Natural killer cell (primary cell): ENCODE measurements around the gene SLC40A1. TPM values are rescaled to one million over a fixed set of nuclear protein-coding genes. Genes with fewer than 3 reads are reported as not detected.

Experiments used
- ATAC-seq, 3 donors: fragments of 150-1000 bp in 2 of 3; fragments of 200-7000 bp in 1 of 3; cut with Tn5 transposase; 1 replicate in 1 of 3; 2 replicates in 2 of 3; pipeline ENCODE4 v1.10.0; 2021; ENCODE audit warnings: mild to moderate bottlenecking in 2 of 3, moderate library complexity in 2 of 3
- DNase-seq, 2 donors: peaks; one replicate each; pipeline versions ENCODE4 v3.0.0 to v3.0.0-alpha.2; 2013 to 2021; ENCODE audit warnings: mixed read lengths in 1 of 2
- H3K27ac ChIP-seq: one replicate; pipeline ENCODE4 v1.5.1; 2013; ENCODE audit warnings: mild to moderate bottlenecking, low read length
- H3K27me3 ChIP-seq: one replicate; pipeline ENCODE4 v1.6.1; 2013; ENCODE audit warnings: low read length; ENCODE audit not compliant: control insufficient read depth, insufficient read depth
- H3K36me3 ChIP-seq: one replicate; pipeline ENCODE4 v1.6.1; 2013; ENCODE audit warnings: low read length; ENCODE audit not compliant: control insufficient read depth, insufficient read depth
- H3K4me1 ChIP-seq: one replicate; pipeline ENCODE4 v1.6.1; 2013; ENCODE audit warnings: low read length; ENCODE audit not compliant: control insufficient read depth, insufficient read depth
- H3K4me3 ChIP-seq: one replicate; pipeline ENCODE4 v1.5.1; 2013; ENCODE audit warnings: low read length
- H3K9me3 ChIP-seq: one replicate; pipeline ENCODE4 v1.6.1; 2013; ENCODE audit warnings: low read length; ENCODE audit not compliant: control insufficient read depth, insufficient read depth
- H3K27ac Mint-ChIP-seq, 2 donors: one replicate each; pipeline ENCODE4 v1.8.0; 2022; ENCODE audit warnings: mild to moderate bottlenecking in 2 of 2, mixed read lengths in 2 of 2, moderate library complexity in 1 of 2
- H3K27me3 Mint-ChIP-seq, 2 donors: one replicate each; pipeline ENCODE4 v1.8.0; 2022; ENCODE audit warnings: low read depth in 2 of 2, mixed read lengths in 2 of 2
- H3K36me3 Mint-ChIP-seq: one replicate; pipeline ENCODE4 v1.8.0; 2022; ENCODE audit warnings: mixed read lengths
- H3K4me1 Mint-ChIP-seq, 2 donors: one replicate each; pipeline ENCODE4 v1.8.0; 2022; ENCODE audit warnings: mixed read lengths in 2 of 2
- H3K4me3 Mint-ChIP-seq: one replicate; pipeline ENCODE4 v1.8.0; 2022; ENCODE audit warnings: mild to moderate bottlenecking, moderate library complexity, mixed read lengths
- H3K9me3 Mint-ChIP-seq, 2 donors: one replicate each; pipeline ENCODE4 v1.8.0; 2022; ENCODE audit warnings: mixed read lengths in 2 of 2
- WGBS: methylation state at CpG from one replicate; pipeline ENCODE4 v1.1.7; 2013; ENCODE audit warnings: missing lambda C conversion rate; ENCODE audit not compliant: insufficient coverage; 5-methylcytosine and 5-hydroxymethylcytosine counted together
- intact Hi-C: fragments of 100-400 bp; cut with micrococcal nuclease; formaldehyde crosslinking; loops from one replicate; pipeline ENCODE4 v1.14.2; 2022
- total RNA-seq, 4 donors: library from RNA; stranded (reverse); fragments of 120-200 nt in 1 of 4; gene quantifications; one replicate each; pipeline versions ENCODE4 v1.2.3 to v1.2.4, GENCODE V29; 2013 to 2022
- TF ChIP-seq, protein P1 (sequence below): fragments of 200-600 bp; IDR thresholded peaks from one replicate; pipeline ENCODE4 v1.8.0; 2022; ENCODE audit warnings: antibody characterized with exemption

Gene SLC40A1
- total RNA-seq, 3 donors from 2014 or later (not counting 1 experiment from before 2014, with no cell fraction given) = 1.8 to 5.2 (median 4.4) TPM

DNA sequence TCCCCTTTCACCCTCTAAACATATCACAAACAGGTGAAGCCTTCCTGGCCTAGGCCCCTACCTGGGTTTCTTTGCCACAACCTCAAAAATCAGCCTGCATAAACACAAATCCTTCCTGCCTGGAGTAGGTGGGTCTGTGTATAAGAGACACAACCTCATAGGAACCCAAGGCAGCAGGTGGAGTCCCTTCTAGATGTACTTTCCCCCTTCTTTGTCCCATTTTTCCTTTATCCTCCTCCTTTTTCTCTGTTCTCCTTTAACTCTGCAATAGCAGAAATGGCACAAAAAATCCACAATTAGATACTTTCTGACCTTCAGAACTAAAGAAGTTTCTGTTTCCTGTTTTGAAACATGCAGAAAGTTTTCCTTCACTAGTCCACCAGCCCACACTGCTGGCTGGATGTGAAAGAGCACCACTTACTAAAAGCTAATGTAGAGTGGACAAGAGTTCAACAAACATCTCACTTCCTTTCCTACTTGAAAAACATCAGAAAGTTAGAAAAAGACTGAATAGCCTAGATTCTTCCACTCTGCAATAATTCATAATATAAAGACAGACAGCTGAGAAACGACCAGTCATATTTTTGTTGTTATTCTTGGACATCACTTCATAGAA, 11.2 kb downstream of the SLC40A1 start:
- DNase-seq (no peak), ATAC-seq (no peak)
- Mint-ChIP-seq H3K4me1 (peaks cover 0 to 5% of the 10 kb centered on the region in 2 donors), H3K4me3 (no peak overlapping the region), H3K27ac (no peak overlapping the region), H3K9me3 (no peaks in the 10 kb centered on the region), H3K27me3 (peaks cover 5 to 6% of the 10 kb centered on the region in 2 donors), H3K36me3 (no peaks in the 10 kb centered on the region)
- no peaks in the 10 kb centered on the region for H3K4me1 ChIP-seq
- H3K27me3 ChIP-seq = no peaks in the 10 kb centered on the region
- intact Hi-C loops = no loop called here
- no peak overlapping the region for H3K27ac ChIP-seq
- no peak overlapping the region for H3K4me3 ChIP-seq
- WGBS = no CpG with 5 or more reads among the region's 1 CpG
- no peaks in the 10 kb centered on the region for H3K36me3 ChIP-seq
- TF ChIP-seq, protein P1, sequence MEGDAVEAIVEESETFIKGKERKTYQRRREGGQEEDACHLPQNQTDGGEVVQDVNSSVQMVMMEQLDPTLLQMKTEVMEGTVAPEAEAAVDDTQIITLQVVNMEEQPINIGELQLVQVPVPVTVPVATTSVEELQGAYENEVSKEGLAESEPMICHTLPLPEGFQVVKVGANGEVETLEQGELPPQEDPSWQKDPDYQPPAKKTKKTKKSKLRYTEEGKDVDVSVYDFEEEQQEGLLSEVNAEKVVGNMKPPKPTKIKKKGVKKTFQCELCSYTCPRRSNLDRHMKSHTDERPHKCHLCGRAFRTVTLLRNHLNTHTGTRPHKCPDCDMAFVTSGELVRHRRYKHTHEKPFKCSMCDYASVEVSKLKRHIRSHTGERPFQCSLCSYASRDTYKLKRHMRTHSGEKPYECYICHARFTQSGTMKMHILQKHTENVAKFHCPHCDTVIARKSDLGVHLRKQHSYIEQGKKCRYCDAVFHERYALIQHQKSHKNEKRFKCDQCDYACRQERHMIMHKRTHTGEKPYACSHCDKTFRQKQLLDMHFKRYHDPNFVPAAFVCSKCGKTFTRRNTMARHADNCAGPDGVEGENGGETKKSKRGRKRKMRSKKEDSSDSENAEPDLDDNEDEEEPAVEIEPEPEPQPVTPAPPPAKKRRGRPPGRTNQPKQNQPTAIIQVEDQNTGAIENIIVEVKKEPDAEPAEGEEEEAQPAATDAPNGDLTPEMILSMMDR = no peak
- H3K9me3 ChIP-seq = no peaks in the 10 kb centered on the region

DNA sequence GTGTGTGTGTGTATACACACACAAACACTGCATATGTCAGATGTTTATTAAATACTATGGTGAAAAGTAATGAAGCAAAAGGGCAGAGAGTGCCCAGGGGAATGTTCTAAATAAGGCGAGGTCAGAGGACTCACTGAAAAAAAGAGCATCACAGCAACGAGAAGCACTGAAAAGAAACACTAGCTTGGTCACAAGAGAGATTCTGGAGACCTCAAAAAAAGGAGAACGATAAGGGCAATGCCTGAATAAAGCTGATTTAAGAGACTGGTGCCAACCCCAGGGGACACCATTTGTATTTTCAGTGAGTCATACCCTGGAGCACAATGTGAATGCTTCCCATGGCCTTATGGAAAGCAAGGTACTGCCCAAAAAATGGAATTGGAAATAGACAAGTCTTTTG, 14.5 kb downstream of the SLC40A1 start:
- Histone ChIP-seq H3K4me1 (no peaks in the 10 kb centered on the region), H3K4me3 (no peak overlapping the region), H3K27me3 (no peaks in the 10 kb centered on the region), H3K36me3 (no peaks in the 10 kb centered on the region), H3K9me3 (no peaks in the 10 kb centered on the region), H3K27ac (no peak overlapping the region)
- ATAC-seq = no peak
- Mint-ChIP-seq H3K27ac (no peak overlapping the region), H3K36me3 (no peaks in the 10 kb centered on the region), H3K9me3 (no peaks in the 10 kb centered on the region), H3K4me1 (peaks cover 0 to 5% of the 10 kb centered on the region in 2 donors), H3K27me3 (peaks cover 5 to 6% of the 10 kb centered on the region in 2 donors), H3K4me3 (no peak overlapping the region)
- intact Hi-C loops = no loop called here
- no peak for DNase-seq
- TF ChIP-seq, protein P1 = no peak
- WGBS = 82% methylated on average over 3 of the region's 3 CpGs

DNA sequence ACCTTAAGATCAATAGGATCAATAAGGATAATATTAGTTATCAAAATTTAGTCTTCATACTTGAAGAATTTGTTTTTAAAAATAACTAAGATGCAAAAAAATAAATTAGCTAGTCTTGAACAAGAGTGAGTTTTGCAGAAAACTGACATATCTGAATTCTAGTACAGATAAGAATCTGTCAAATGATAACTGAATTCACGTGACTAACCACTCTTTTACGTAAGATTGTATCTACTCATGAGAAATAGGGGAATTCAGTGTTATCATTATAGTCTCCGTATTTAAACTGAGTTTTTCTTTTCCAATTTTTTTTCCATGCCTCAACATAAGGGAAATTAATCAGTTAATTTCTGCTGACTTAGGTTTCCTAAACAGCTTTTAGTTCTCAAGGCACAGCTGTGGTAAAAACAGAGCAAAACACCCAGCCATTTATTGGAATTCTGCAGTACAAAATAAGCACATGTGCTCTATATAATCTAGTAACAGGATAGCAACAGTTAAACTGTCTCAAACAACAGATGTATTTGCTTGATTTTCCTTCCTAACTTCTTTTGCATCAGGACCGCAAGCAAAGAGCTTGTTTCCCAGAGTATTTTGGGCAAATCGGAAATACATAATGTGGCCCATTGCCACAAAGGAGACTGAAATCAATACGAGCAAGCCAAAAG, 19.1 kb downstream of the SLC40A1 start:
- no peaks in the 10 kb centered on the region for H3K36me3 ChIP-seq

More for the DNA sequence above, 19.1 kb downstream of the SLC40A1 start:
- TF ChIP-seq, protein P1 = no peak
- Histone ChIP-seq H3K4me3 (no peak overlapping the region), H3K9me3 (no peaks in the 10 kb centered on the region), H3K4me1 (no peaks in the 10 kb centered on the region), H3K27me3 (no peaks in the 10 kb centered on the region), H3K27ac (no peak overlapping the region)
- H3K4me1 Mint-ChIP-seq = peaks cover 5 to 9% of the 10 kb centered on the region in 2 donors
- H3K27ac Mint-ChIP-seq = no peak overlapping the region
- H3K9me3 Mint-ChIP-seq = no peaks in the 10 kb centered on the region
- no peak for DNase-seq
- H3K4me3 Mint-ChIP-seq = no peak overlapping the region
- H3K27me3 Mint-ChIP-seq = peaks cover 5 to 6% of the 10 kb centered on the region in 2 donors
- no peak for ATAC-seq
- WGBS = 81% methylated on average over 6 of the region's 6 CpGs
- no peaks in the 10 kb centered on the region for H3K36me3 Mint-ChIP-seq
- intact Hi-C loops = no loop called here
